Testis (tissue), 3 donors: Measurements from ENCODE around the gene PCDHB1. TPM values are rescaled to one million over a fixed set of nuclear protein-coding genes. Genes with fewer than 3 reads are reported as not detected.
"Not testable (repeated sequence)": the region's sequence is repeated elsewhere in the genome, so short reads cannot be mapped to it uniquely, and the experiment has no call there.

Source experiments
- DNase-seq: peaks from one replicate; pipeline ENCODE4 v3.0.0-alpha.2; 2019
- H3K27ac ChIP-seq, 2 donors: fragments of 200-600 bp; sonication (generic); one replicate each; pipeline ENCODE4 v1.5.1; 2019
- H3K27me3 ChIP-seq: fragments of 200-600 bp; sonication (generic); one replicate; pipeline ENCODE4 v1.5.1; 2019
- H3K36me3 ChIP-seq: fragments of 200-600 bp; sonication (generic); one replicate; pipeline ENCODE4 v1.5.1; 2017; ENCODE audit warnings: low read depth; ENCODE audit errors: missing control alignments
- H3K4me1 ChIP-seq: fragments of 200-600 bp; sonication (generic); one replicate; pipeline ENCODE4 v1.5.1; 2019
- H3K4me3 ChIP-seq, 2 donors: fragments of 200-600 bp; sonication (generic); one replicate each; pipeline ENCODE4 v1.5.1; 2017 to 2019
- H3K9me3 ChIP-seq: fragments of 200-600 bp; sonication (generic); one replicate; pipeline ENCODE4 v1.5.1; 2017
- POLR2A ChIP-seq: fragments of 450-650 bp; IDR thresholded peaks from one replicate; pipeline ENCODE4 v1.6.1; 2017; ENCODE audit warnings: antibody characterized with exemption, mild to moderate bottlenecking, moderate library complexity
- WGBS, 2 donors: methylation state at CpG; one replicate each; pipeline ENCODE4 v1.1.5; 2018; 5-methylcytosine and 5-hydroxymethylcytosine counted together
- intact Hi-C: fragments of 100-400 bp; cut with DNase I; formaldehyde crosslinking; loops from one replicate; pipeline ENCODE4 v1.15.1; 2023; ENCODE audit warnings: low total_unique reads
- polyA plus RNA-seq: library from polyadenylated mRNA; stranded (reverse); fragments of 350-450 nt; fragmentation: Illumina TruSeq; extraction: RNeasy Lipid Tissue Mini Kit (QIAGEN cat#74804); gene quantifications from one replicate; pipeline ENCODE4 v1.2.3, GENCODE V29; 2014; ENCODE audit warnings: low read depth, low replicate concordance; ENCODE audit not compliant: insufficient read depth
- total RNA-seq, 2 donors: library from RNA; depleted of rRNA; stranded (reverse); fragments of >200 nt; gene quantifications; one replicate each; pipeline ENCODE4 v1.2.3, GENCODE V29; 2016
- TF ChIP-seq, protein P1 (sequence below), 3 experiments: fragments of 450-650 bp in 2 of 3; fragments of 200-600 bp in 1 of 3; sonication (generic) in 1 of 3; IDR thresholded peaks; one replicate each; pipeline ENCODE4 v1.5.1; 2016 to 2019; ENCODE audit warnings: antibody characterized with exemption in 3 of 3, mild to moderate bottlenecking in 2 of 3, moderate library complexity in 1 of 3

PCDHB1 gene
- total and polyA plus RNA-seq, 3 donors from 2014 or later: 0.07 to 0.16 (median 0.12) TPM

DNA sequence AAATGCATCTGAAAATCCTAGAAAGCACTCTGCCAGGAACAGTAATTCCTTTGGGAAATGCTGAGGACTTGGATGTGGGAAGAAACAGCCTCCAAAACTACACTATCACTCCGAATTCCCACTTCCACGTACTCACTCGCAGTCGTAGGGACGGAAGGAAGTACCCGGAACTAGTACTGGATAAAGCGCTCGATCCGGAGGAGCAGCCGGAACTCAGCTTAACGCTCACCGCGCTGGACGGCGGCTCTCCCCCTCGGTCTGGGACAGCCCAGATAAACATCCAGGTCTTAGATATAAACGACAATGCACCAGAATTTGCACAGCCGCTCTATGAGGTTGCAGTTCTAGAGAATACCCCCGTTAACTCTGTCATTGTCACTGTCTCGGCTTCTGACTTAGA is 49.9 kb downstream of the PCDHB1 start:
- no peaks in the 10 kb centered on the region for H3K9me3 ChIP-seq

DNA sequence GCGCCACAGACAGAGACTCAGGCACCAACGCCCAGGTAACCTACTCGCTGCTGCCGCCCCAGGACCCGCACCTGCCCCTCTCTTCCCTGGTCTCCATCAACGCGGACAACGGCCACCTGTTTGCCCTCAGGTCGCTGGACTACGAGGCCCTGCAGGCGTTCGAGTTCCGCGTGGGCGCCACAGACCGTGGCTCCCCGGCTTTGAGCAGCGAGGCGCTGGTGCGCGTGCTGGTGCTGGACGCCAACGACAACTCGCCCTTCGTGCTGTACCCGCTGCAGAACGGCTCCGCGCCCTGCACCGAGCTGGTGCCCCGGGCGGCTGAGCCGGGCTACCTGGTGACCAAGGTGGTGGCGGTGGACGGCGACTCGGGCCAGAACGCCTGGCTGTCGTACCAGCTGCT is 50.9 kb downstream of the PCDHB1 start:
- H3K4me3 ChIP-seq: peak overlapping the region in 1 of 2 donors; percentile 53
- 31 to 35% methylated on average over 9 to 10 of the region's 39 CpGs for WGBS, 2 donors
- intact Hi-C loops, DNase-seq, H3K27me3 ChIP-seq, H3K36me3 ChIP-seq, H3K27ac ChIP-seq, H3K9me3 ChIP-seq, H3K4me1 ChIP-seq: not testable (repeated sequence)

More for the DNA sequence above, 49.9 kb downstream of the PCDHB1 start:
- intact Hi-C loops: no loop called here
- Histone ChIP-seq H3K27ac (no peak overlapping the region), H3K36me3 (no peaks in the 10 kb centered on the region), H3K27me3 (no peaks in the 10 kb centered on the region), H3K4me3 (peak overlapping the region; percentile 29 to 53), H3K4me1 (no peaks in the 10 kb centered on the region)
- 26 to 61% methylated on average over 20 of the region's 20 CpGs for WGBS, 2 donors
- no peak for DNase-seq
- no peak for TF ChIP-seq POLR2A
- TF ChIP-seq, protein P1, sequence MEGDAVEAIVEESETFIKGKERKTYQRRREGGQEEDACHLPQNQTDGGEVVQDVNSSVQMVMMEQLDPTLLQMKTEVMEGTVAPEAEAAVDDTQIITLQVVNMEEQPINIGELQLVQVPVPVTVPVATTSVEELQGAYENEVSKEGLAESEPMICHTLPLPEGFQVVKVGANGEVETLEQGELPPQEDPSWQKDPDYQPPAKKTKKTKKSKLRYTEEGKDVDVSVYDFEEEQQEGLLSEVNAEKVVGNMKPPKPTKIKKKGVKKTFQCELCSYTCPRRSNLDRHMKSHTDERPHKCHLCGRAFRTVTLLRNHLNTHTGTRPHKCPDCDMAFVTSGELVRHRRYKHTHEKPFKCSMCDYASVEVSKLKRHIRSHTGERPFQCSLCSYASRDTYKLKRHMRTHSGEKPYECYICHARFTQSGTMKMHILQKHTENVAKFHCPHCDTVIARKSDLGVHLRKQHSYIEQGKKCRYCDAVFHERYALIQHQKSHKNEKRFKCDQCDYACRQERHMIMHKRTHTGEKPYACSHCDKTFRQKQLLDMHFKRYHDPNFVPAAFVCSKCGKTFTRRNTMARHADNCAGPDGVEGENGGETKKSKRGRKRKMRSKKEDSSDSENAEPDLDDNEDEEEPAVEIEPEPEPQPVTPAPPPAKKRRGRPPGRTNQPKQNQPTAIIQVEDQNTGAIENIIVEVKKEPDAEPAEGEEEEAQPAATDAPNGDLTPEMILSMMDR (IDR thresholded peaks at IDR 0.05): no peak

DNA sequence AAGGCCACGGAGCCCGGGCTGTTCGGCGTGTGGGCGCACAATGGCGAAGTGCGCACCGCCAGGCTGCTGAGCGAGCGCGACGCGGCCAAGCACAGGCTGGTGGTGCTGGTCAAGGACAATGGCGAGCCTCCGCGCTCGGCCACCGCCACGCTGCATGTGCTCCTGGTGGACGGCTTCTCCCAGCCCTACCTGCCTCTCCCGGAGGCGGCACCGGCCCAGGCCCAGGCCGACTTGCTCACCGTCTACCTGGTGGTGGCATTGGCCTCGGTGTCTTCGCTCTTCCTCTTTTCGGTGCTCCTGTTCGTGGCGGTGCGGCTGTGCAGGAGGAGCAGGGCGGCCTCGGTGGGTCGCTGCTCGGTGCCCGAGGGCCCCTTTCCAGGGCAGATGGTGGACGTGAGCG is 51.3 kb downstream of the PCDHB1 start:
- H3K4me3 ChIP-seq: peak overlapping the region in 1 of 2 donors; percentile 53
- intact Hi-C loops, H3K4me1 ChIP-seq, H3K9me3 ChIP-seq, H3K27me3 ChIP-seq, H3K36me3 ChIP-seq, DNase-seq, H3K27ac ChIP-seq: not testable (repeated sequence)
- WGBS, 2 donors: 30% methylated on average over 18 of the region's 38 CpGs; no CpG with 5 or more reads in 1 of the 2 donors

DNA sequence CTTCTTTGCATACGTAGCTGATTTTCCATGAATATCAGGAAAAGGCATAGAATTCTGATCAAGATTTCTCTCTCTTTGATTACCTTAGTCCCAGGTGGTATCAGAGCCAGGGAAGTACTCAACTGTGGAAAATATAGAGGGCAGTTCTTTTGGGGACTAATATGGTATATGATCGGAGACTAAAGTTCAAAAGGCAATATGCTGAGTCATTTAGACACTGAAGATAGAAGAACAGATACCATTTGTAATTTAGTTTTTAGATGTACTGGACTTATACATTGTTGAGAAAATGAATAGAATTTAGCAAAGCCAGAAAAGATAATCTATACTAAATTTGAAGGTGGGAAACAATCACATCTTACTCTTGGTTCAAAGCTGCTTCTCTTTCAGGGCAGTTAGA is 54.2 kb downstream of the PCDHB1 start:
- TF ChIP-seq, protein P1 (IDR thresholded peaks at IDR 0.05): no peak
- no peak for TF ChIP-seq POLR2A
- DNase-seq: no peak
- Histone ChIP-seq H3K4me3 (no peak overlapping the region), H3K9me3 (no peaks in the 10 kb centered on the region), H3K36me3 (no peaks in the 10 kb centered on the region), H3K27ac (no peak overlapping the region), H3K27me3 (no peaks in the 10 kb centered on the region), H3K4me1 (no peaks in the 10 kb centered on the region)
- intact Hi-C loops: no loop called here
- 71 to 84% methylated on average over 2 of the region's 2 CpGs for WGBS, 2 donors

Other genes starting within 250 kb of the PCDHB1 start
- 1 to 10 TPM; 3.4 to 4.5 TPM for gene PCDHA4, start 244.3 kb upstream of the PCDHB1 start, total RNA-seq
- gene PCDHA4, start 244.3 kb upstream of the PCDHB1 start, polyA plus RNA-seq: 1.3 TPM
- 1 to 10 TPM; 1.0 to 1.7 TPM for gene PCDHA5, start 229.8 kb upstream of the PCDHB1 start, total RNA-seq
- 0.21 TPM for gene PCDHA5, start 229.8 kb upstream of the PCDHB1 start, polyA plus RNA-seq
- gene PCDHA6, start 223.4 kb upstream of the PCDHB1 start, total RNA-seq: 1 to 10 TPM; 2.3 to 4.6 TPM
- gene PCDHA6, start 223.4 kb upstream of the PCDHB1 start, polyA plus RNA-seq: 0.88 TPM
- 1 to 10 TPM; 2.7 to 3.8 TPM for gene PCDHA7, start 217.1 kb upstream of the PCDHB1 start, total RNA-seq
- gene PCDHA7, start 217.1 kb upstream of the PCDHB1 start, polyA plus RNA-seq: 0.78 TPM
- gene PCDHA8, start 210.2 kb upstream of the PCDHB1 start, total RNA-seq: 1 to 10 TPM; 1.2 to 1.9 TPM
- 0.24 TPM for gene PCDHA8, start 210.2 kb upstream of the PCDHB1 start, polyA plus RNA-seq
- 1 to 10 TPM; 2.0 to 2.3 TPM for gene PCDHA9, start 203.0 kb upstream of the PCDHB1 start, total RNA-seq
- 1.1 TPM for gene PCDHA9, start 203.0 kb upstream of the PCDHB1 start, polyA plus RNA-seq
- gene PCDHA10, start 195.5 kb upstream of the PCDHB1 start, total RNA-seq: 1 to 10 TPM; 3.3 to 4.4 TPM
- 0.95 TPM for gene PCDHA10, start 195.5 kb upstream of the PCDHB1 start, polyA plus RNA-seq
- 1 to 10 TPM; 2.9 to 4.6 TPM for gene PCDHA11, start 182.4 kb upstream of the PCDHB1 start, total RNA-seq
- gene PCDHA11, start 182.4 kb upstream of the PCDHB1 start, polyA plus RNA-seq: 2.7 TPM
- gene PCDHA12, start 176.1 kb upstream of the PCDHB1 start, total RNA-seq: 1 to 10 TPM; 4.0 to 4.3 TPM
- gene PCDHA12, start 176.1 kb upstream of the PCDHB1 start, polyA plus RNA-seq: 1.9 TPM
- 1 to 10 TPM; 4.4 to 4.7 TPM for gene PCDHA13, start 169.2 kb upstream of the PCDHB1 start, total RNA-seq
- gene PCDHA13, start 169.2 kb upstream of the PCDHB1 start, polyA plus RNA-seq: 1.8 TPM
- gene PCDHAC1, start 125.1 kb upstream of the PCDHB1 start, total RNA-seq: 1 to 10 TPM; 5.5 to 7.5 TPM
- 1.8 TPM for gene PCDHAC1, start 125.1 kb upstream of the PCDHB1 start, polyA plus RNA-seq
- gene PCDHAC2, start 84.9 kb upstream of the PCDHB1 start, total RNA-seq: 10 to 100 TPM; 15.5 to 19.6 TPM
- gene PCDHAC2, start 84.9 kb upstream of the PCDHB1 start, polyA plus RNA-seq: 9.4 TPM
- gene PCDHB2, start 43.2 kb downstream of the PCDHB1 start, total RNA-seq: 10 to 100 TPM; 10.2 to 12.1 TPM
- gene PCDHB2, start 43.2 kb downstream of the PCDHB1 start, polyA plus RNA-seq: 6.6 TPM
- gene PCDHB3, start 49.1 kb downstream of the PCDHB1 start, total RNA-seq: 1 to 10 TPM; 3.1 to 6.5 TPM
- 1.6 TPM for gene PCDHB3, start 49.1 kb downstream of the PCDHB1 start, polyA plus RNA-seq
- 1 to 10 TPM; 2.4 to 4.0 TPM for gene PCDHB4, start 70.4 kb downstream of the PCDHB1 start, total RNA-seq
- 1.2 TPM for gene PCDHB4, start 70.4 kb downstream of the PCDHB1 start, polyA plus RNA-seq
- gene PCDHB5, start 83.8 kb downstream of the PCDHB1 start, total RNA-seq: 10 to 100 TPM; 10.5 to 11.7 TPM
- gene PCDHB5, start 83.8 kb downstream of the PCDHB1 start, polyA plus RNA-seq: 5.5 TPM
- 1 to 10 TPM; 3.7 to 4.4 TPM for gene PCDHB6, start 98.7 kb downstream of the PCDHB1 start, total RNA-seq
- 6.2 TPM for gene PCDHB6, start 98.7 kb downstream of the PCDHB1 start, polyA plus RNA-seq
- 1 to 10 TPM; 3.3 to 3.4 TPM for gene PCDHB7, start 121.3 kb downstream of the PCDHB1 start, total RNA-seq
- gene PCDHB7, start 121.3 kb downstream of the PCDHB1 start, polyA plus RNA-seq: 2.6 TPM
- 1 to 10 TPM; 3.8 to 4.3 TPM for gene PCDHB8, start 126.4 kb downstream of the PCDHB1 start, total RNA-seq
- 2.1 TPM for gene PCDHB8, start 126.4 kb downstream of the PCDHB1 start, polyA plus RNA-seq
- gene PCDHB16, start 131.0 kb downstream of the PCDHB1 start, total RNA-seq: 1 to 10 TPM; 2.6 to 3.3 TPM
- gene PCDHB16, start 131.0 kb downstream of the PCDHB1 start, polyA plus RNA-seq: 1.9 TPM
- gene PCDHB9, start 135.8 kb downstream of the PCDHB1 start, total RNA-seq: 1 to 10 TPM; 5.7 to 8.7 TPM
- 4.8 TPM for gene PCDHB9, start 135.8 kb downstream of the PCDHB1 start, polyA plus RNA-seq
- gene PCDHB10, start 141.0 kb downstream of the PCDHB1 start, total RNA-seq: 1 to 10 TPM; 4.0 to 4.9 TPM
- 1.5 TPM for gene PCDHB10, start 141.0 kb downstream of the PCDHB1 start, polyA plus RNA-seq
- gene PCDHB11, start 148.3 kb downstream of the PCDHB1 start, total RNA-seq: 1 to 10 TPM; 4.0 to 4.2 TPM
- gene PCDHB11, start 148.3 kb downstream of the PCDHB1 start, polyA plus RNA-seq: 0.63 TPM
- gene PCDHB12, start 157.3 kb downstream of the PCDHB1 start, total RNA-seq: 1 to 10 TPM; 6.1 to 6.5 TPM
- gene PCDHB12, start 157.3 kb downstream of the PCDHB1 start, polyA plus RNA-seq: 1.4 TPM
- 1 to 10 TPM; 8.6 to 9.3 TPM for gene PCDHB13, start 162.5 kb downstream of the PCDHB1 start, total RNA-seq
- gene PCDHB13, start 162.5 kb downstream of the PCDHB1 start, polyA plus RNA-seq: 2.6 TPM
- gene PCDHB14, start 172.0 kb downstream of the PCDHB1 start, total RNA-seq: 1 to 10 TPM; 7.9 to 8.0 TPM
- gene PCDHB14, start 172.0 kb downstream of the PCDHB1 start, polyA plus RNA-seq: 2.7 TPM
- gene PCDHB15, start 194.0 kb downstream of the PCDHB1 start, total RNA-seq: 10 to 100 TPM; 22.1 to 27.6 TPM
- gene PCDHB15, start 194.0 kb downstream of the PCDHB1 start, polyA plus RNA-seq: 10.3 TPM